Germinal center (tissue), 1 donor: ENCODE measurements around the gene KDM1A.

Experiments used
- DNase-seq: peaks from one replicate; pipeline ENCODE4 v3.0.0; 2012; ENCODE audit warnings: mixed read lengths, low spot score

Gene KDM1A

DNA sequence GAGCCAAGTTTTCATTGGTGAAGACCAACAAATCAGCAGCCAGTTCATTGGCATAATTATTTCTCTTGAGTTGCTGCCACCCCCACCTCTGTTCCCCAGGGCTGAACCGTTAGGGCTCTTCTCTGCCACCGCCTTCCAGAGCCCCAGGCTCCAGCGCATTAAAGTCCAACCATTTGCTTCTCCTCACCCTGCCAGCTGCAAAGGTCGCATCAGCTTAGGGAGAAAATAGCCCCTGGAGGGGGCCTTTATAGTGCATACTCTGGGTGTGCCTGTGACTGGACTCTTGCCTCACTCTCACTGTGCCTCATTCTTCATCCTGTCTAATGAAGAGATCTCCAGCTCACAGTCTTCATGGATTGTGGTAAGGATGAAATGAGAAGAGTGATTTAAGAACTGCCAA lies 50.4 kb downstream of the KDM1A start:
- no peak for DNase-seq

DNA sequence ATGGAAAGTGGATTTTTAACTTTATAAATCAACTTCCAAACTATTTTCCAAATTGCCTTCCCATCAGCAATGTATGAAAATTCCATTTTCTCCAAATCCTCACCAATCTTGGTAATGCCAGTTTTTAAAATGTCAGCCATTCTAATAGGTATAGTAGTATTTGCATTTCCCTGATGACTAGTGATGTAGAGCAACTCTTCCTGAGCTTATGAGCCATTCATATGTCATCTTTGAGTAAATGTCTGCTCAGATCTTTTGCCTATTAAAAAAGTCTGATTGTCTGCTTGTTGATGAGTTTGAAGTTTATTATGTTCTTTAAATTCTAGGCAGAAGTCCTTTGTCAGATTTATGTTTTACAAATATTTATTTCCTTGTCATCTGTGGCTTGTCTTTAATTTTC lies 54.7 kb downstream of the KDM1A start:
- no peak for DNase-seq

DNA sequence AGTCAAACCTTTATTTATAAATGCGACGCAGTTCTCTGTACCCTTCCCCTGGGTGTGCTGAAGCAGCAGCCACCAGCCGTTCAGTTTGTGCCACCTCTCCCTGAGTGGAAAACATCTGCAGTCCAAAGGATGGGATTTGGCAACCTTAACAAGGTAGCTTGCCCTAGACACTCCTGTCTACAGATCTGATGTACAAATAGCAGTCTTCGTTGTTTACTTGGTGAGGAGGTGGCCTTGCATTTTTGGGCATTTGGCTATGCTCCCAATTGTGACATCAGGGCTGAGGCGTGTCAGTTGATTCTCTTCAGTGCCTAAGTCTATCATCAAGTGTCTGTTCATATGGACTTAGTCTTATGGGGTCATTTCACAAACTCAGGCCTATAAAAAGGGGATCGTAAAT lies 59.8 kb downstream of the KDM1A start:
- no peak for DNase-seq

DNA sequence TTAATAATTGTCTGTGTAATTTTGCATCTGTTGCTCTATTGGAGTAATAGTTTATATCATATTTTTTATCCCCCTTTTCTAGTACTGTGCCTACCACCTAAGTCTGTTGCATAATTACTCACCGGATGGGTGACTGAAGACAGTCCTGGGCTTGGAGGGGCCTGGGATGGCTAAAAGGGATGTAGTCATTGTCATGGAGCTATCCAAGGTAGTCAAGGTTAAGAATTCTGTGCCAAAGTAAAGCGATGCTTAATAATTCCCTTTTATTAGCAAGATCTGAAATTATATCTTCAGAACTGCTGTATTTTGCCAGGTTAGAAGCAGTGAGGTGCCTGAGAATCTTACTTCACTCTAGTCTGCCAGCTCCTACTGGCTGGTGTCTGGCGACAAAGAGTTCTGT lies 61.6 kb downstream of the KDM1A start:
- no peak for DNase-seq

DNA sequence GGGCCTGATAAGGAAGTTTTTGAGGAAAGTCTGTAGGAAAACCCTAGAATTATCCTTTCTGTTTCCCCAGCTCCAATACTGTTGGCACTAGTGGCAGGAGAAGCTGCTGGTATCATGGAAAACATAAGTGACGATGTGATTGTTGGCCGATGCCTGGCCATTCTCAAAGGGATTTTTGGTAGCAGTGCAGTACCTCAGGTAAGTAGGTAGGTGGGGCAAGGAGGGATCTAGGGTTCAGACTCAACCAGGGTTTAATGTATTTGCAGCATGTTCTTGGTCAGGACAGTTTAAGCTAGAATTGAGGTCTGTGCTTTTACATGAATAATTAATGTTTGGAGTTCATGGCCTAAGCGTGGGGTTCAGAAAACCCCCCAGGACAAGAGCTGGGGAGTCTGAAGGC lies 62.1 kb downstream of the KDM1A start:
- DNase-seq: no peak

DNA sequence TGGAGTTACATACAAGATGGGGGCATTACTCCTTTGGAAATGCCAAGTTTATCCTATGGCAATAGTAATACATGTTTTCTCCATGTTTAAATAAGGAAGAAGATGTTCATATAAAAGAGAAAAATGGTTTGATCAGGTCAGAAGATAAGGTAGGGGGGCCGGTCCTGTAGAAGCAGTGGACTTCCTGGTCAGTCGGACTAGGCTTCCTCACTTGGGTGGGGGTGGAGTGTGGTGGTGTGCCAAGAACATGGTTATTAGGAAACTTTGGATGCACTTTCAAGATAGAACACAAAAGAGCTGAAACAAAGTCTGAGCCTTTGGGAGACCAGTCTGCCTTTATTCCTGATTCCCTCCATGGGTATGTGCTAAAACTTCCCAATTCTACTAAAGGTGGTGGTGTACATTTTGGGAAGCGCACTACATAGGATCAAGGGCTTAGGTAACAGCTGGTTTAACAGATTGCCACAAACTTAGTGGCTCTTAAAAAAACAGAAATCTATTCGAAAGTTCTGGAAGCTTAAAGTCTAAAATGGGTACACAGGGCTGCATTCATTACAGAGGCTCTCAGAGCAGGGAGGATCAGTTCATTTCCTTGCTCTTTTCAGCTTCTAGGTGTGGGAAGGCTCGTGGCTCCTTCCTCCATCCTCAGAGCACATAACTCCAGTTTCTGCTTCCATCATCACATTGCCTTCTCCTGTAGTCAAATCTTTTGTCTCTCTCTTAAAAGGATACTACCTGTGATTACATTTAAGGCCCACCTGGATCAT lies 64.6 kb downstream of the KDM1A start:
- DNase-seq: no peak

DNA sequence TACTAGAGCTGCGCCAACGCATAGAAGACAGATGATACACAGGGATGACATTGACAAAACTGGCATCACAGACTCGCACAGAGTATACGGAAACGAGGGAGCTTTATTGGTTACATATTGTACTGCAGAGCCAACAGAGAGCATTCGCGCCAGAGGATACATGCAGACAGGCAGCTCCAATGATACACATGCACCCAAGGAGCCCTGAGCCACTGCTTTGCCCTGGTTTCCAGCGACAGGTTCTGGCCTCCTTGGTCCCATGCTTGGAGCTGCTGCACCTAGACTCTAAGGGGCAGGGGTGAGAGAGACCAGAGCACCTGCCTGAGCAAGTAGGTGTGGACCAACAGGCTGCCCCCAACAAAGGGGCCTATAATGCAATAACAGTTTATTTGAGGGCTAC lies 65.6 kb downstream of the KDM1A start:
- no peak for DNase-seq

DNA sequence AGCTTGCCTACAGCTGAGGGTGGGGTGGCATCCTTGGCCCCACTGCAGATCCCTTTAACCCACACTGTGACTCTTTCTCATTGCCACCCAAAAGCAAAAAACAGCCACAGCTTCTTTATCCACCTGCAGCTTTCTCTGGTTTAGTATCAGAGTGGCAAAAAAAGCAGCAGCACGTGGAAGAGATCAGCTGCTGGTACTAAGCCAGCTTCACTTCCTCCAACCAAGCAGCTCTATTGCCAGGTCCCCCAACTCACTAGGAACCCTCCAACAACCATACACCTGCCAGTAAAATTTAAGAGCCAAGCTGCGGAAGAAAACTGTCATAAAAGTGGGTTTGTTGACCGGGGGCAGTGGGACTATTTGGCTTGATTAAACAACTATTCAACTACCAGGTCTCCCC lies 66.4 kb downstream of the KDM1A start:
- DNase-seq: no peak

DNA sequence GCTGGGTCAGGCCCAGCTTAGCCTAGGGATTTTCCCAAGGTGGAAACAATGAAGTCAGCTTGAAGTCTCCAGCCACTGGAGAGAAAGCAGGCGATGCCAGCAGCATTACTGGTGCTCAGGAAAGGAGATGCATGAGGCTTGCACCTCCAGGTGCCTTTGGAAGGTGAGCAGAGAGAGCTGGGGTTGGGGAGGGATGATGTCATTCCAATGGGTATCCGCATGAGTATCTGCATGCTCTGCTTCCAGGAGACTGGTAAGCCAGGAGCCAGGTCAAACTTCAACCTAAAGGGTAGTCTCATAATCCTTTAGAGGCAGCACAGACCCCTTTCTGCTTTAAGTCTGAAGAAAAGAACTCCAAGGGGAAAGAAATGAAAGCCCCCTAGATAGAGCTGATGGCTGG lies 68.8 kb downstream of the KDM1A start:
- DNase-seq: no peak

DNA sequence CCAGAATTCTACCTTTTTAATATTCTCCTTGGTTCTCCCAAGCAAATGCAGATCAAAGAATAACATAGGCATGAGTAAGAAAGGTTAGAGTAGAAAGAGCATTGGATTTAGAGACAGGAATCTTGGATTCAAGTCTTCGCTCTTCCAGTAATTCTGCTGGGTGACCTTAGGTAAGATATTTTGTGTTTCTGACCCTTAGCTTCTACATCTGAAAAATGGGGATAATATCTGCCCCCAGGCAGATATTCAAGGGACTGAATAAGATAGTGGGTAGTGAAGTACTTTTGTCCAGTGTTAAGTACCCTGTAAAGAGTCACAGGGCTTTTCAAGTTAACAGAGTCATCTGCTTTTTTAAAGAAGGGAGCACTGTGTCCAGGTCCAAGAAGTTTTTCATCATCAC lies 70.8 kb downstream of the KDM1A start:
- no peak for DNase-seq

DNA sequence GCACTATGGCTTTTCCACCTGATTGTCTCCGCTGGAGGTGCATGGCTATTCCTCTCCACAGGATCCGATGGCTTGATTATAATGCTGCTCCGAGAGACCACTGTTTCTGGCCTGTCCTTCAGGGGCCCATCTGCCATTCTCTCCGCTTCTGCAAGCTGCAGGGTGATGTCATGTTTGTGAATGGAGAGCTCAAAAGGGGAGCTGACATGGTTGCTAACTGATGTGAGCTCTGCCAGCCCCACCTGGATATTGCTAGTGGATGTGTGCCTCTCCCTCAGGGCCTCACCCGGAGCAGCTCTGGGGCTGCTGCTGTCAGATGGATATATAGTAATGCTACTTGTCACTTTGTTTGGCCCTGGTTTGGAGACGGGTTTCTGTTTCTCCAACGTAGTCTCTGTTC lies 72.3 kb downstream of the KDM1A start:
- DNase-seq: no peak

DNA sequence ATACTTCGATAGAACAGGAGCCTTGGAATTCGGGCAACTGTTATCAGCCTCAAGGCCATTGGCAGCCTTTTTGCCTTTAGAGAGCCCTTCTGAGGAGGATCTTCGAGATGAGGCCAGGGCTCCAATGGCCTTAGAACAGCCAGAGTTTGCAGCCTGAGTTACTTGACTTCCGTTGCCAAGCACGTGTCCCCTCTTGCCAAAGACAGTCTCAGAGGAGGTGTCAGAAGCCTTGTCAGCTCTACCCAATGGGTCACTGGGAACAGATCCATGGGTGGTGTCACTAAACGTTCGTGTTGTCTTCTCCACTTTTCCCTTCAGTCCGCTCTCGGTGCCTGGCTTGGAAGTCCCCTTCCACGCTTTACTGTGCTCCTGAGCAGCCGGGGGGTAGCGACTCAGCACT lies 73.2 kb downstream of the KDM1A start:
- no peak for DNase-seq

DNA sequence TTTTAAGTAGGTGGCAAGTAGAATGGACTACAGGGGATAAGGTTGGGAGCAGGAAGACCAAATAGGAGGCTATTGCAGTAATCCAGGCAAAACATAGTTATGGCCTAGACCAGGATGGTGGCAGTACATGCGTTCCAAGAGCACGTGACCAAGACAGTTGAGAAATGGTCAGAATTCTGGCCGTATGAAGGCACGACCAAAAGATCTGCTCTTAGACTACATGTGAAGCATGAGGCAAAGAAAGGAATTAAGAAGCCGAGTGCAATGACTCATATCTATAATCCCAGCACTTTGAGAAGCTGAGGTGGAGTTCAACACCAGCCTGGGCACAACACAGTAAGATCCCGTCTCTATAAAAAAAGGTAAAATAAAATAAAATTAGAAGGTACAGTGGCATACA lies 78.0 kb downstream of the KDM1A start:
- no peak for DNase-seq

DNA sequence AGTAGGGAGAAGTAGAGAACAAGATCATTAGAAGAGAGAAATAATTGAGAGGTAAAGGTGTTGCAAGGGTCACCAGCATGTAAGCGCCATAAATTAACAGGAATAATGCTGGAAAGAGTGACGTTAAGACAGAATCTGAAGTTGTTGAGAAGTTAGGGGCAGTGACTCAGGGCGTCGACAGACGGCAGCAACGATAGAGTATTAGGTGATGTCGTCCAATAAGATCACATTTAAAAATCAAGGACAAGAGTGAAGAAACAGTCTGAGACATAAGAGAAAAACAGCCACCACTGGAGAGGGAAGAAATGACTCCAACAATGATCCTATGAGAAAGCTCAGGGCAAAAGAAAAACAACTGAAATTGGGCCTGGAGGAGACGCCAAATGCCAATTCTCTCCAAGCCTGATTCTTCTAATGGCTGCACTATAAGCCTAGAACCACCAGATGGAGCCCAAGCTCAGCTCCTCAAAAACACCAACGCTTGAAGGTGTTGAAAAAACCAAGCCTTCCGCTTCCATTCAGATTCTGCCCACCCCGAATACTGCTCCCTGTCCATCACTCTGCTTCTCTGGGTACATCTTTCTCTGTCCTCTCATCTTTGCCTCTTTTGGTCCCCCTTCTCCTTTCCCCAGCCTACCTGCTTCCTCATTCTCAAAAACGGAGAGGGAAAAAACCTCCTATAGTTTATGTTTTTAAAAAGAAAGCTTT lies 79.3 kb downstream of the KDM1A start:
- peak; percentile 67 for DNase-seq

DNA sequence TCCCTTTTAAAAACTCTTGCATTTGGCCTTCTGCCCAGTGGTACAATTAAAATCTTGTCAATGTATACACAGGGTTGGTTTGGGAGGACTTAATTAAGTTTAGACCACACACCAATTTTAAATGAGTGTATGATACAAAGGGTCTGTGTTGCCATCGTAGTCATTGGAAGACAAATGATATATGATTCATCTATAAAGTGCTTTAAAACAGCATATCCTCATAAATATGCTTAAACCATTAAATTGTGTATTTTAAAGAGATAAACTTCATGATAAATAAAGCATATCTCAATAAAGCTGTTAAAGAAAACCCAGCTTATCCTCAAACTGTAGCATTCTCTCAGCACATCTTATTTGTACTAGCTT lies 79.9 kb downstream of the KDM1A start:
- DNase-seq: no peak

DNA sequence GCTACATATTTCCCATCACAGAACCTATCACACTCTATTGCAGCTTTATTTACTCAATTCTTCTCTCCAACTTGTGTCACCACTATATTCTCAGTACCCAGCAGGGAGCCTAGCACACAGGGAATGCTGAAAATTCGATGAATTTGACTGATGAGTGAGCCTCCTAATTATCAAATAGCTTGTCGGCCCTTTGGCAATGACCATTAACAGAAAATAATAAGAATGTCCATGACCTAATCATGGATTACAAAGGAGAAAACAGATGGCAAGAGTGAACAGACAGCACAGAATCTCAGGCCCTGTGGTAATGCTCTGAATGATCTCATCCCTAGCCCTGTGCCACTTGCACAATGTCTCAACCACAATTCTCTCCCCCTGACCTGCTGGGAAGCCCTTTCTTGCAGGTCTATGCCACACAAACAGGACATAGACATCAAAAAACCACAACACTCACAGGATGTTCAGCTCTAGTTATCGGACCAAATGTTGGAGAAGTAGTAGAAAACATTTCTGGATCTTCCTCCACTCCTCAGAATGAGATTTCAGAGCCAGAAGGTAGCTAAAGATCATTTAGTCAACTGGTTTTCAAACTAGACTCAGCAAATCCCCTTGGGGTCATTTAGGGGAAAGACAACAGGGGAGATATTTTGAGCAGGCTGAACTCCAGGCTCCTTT lies 80.9 kb downstream of the KDM1A start:
- DNase-seq: no peak

DNA sequence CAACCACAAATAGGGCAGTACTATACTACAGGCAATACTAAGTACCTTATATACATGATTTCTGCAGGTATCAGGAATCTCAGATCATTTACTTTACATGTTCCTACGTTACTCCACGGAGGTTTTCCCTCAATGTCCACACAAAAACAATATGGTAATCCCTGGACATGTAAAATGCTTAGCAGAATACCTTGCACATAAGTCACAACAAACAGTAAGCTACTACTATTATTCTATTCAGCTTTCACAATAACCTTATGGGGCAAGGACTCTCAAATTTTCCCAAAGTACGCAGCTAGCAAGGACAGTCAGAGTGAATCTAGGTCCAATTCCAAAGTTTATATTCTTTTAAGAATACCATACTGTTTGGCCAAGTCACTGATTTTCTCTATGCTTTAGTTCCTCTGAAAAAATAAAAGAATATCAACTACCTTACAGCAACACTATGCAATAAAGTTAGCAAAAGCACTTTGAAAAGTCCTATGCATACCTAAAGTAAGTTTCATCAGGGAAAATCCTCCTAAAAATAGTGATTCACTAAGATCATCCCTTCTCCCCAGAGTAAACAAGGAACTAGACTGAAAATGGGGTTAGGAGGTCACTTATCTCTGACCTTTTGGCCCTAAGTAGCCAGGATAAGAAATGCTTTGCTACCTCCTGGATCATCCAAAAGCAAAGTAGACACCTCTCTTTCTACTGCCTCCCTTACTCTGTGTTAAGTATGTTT lies 82.0 kb downstream of the KDM1A start:
- no peak for DNase-seq

DNA sequence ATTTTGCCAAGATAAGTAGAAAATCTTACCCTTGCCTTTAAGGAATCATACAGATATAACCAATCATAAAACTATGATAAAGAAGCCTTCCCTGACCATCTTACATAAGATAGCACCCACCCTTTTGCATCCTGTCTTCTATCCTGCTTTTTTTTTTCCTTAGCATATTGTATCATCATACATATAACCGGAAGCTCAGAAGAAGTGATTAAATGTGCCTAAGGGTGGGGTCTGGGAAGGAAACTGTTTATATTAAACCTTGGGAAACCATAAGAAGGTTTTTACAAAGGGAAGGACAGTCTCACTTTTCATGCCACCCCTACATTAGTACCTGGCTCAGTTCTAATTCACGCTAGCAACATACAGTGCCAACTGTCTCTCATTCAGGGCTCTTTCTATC lies 82.6 kb downstream of the KDM1A start:
- DNase-seq: no peak

DNA sequence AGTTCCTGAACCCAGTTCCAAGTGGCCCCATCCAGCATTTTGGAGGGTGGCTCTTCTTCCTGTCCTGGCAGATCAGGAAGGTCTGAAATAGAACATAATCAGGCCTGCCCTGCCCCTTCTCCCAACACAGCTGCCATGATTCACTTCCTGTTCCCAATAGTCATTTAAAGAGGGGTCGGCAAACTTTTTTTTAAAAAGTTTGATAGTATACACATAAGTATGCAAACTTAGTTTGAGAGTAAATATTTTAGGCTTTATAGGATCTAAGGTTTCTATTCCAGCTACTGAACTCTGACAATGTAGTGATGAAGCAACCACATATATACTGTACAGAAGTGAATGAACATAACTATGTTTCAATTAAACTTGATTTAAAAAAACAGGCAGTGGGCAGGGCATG lies 83.0 kb downstream of the KDM1A start:
- DNase-seq: no peak

DNA sequence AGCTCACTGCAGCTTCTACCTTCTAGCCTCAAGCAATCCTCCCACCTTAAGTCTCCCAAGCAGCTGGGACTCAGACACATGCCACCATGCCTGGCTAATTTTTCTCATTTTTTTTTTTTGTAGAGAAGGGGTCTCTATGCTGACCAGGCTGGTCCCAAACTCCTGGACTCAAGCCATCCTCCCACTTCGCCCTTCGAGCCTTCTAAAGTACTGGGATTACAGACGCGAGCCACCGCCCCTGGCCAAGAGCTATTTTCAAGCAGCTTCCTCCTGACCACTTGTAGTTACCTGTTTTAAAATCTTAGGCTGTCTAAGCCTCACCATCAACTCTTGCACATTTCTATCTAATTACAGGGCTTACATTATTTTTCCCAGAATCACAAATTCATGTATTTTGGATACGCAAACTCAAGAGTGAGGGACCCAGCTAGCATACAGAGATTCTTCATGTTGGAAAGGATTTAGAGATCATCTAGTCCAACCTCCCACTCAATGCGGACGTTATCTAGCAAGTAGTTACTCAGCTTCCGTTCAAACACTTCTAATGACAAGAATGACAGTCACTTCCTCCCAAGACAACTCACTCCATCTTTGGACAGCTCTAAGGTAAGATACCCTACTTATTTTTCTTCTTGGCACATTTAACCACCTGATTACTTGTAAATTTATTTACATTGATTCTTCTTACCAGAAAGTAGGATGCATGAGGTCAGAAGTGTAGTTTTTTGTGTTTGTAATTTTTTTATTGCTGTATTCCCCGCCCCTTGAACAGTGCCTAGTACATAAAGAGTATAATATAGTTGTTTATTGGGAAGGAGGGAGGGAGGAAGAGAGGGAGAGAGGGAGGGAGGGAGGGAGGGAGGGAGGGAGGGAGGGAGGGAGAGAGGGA lies 84.0 kb downstream of the KDM1A start:
- DNase-seq: no peak

DNA sequence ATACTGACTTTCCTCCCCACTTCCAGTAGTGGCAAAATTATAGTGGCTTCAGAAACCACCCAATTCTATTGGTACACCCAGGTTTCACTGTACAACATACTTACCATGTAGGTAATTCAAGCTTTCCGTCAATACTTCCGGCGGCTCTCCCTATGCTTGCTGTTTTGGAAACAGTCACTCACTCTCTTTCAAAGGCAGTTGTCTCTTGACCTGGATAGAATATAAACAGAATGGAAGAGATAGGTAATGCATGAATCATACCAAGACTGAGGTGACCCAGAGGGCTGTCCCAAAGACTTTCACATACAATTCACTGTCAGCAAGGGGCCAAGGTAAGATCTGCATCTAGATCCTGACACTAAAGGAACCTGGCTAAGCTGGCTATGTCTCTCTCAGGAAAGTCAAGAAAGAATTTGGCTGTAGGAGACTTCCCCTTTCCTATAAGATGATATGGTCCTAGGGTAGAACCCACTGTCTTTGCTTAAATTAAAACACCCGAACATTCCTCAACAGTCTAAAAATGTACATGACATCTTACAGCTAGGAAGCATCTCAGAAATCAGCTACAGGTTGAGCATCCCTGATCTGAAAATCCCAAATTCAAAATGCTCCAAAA lies 89.8 kb downstream of the KDM1A start:
- no peak for DNase-seq
